Measurements from ENCODE around the gene RNF150. TPM values are rescaled to one million over a fixed set of nuclear protein-coding genes. Genes with fewer than 3 reads are reported as not detected.

The RNF150 gene
- total RNA-seq, 1 experiment from 2014 or later = 4.4 TPM

DNA sequence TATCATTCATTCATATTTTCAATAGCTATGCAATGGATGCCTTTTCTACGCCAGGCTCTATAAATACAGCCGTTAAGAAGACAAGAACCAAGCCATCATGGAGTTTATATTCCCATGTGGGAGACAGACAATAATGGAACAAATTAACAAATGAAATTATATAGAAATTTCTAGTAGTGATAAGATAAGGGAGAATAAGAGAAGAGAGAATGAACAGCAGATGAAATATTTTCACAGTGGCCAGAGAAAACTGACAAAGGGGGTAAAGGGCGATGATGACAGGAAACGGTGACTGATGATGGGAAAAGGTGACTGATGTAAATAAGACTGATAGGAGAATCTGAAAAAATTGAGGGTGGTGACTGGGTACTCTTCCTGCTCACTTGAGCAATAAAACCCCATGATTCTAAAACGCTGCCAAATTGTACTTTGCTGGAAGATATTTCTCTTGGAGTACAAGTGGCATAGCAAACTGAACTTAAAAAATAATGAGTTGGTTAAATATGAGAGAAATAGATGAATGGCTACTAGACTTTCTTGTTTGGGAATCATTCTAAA is 13.2 kb downstream of the RNF150 start:
- H3K27ac Mint-ChIP-seq = no peak overlapping the region
- Histone ChIP-seq H3K79me1 (ENCODE audit: insufficient read depth, low read depth, low read length, poor library complexity, severe bottlenecking) (no peaks in the 10 kb centered on the region), H2BK15ac (ENCODE audit: low read depth, low read length) (no peak overlapping the region), H3K14ac (ENCODE audit: insufficient read depth, low read length) (no peak overlapping the region), H3K23ac (ENCODE audit: insufficient read length, low read depth, low read length) (no peak overlapping the region), H3K4me2 (ENCODE audit: insufficient read depth, insufficient read length, low read length) (no peak overlapping the region), H2AFZ (ENCODE audit: low read length) (no peak overlapping the region), H3K4ac (ENCODE audit: low read depth, low read length) (no peak overlapping the region), H3K27me3 (ENCODE audit: insufficient read depth, low read length) (no peaks in the 10 kb centered on the region), H3K18ac (ENCODE audit: insufficient read length, low read depth, low read length) (no peak overlapping the region), H3K23me2 (ENCODE audit: insufficient read length, low read depth, low read length, poor library complexity, severe bottlenecking) (no peaks in the 10 kb centered on the region), H4K91ac (ENCODE audit: insufficient read length, low read depth, low read length) (no peak overlapping the region), H3K79me2 (ENCODE audit: insufficient read depth, low read length) (no peaks in the 10 kb centered on the region), H2BK120ac (ENCODE audit: low read depth, low read length, poor library complexity, severe bottlenecking) (no peak overlapping the region), H2BK20ac (ENCODE audit: low read depth, low read length, poor library complexity, severe bottlenecking) (no peak overlapping the region), H3K9ac (ENCODE audit: extremely low read depth, insufficient read length, low read length) (no peak overlapping the region), H4K20me1 (ENCODE audit: control insufficient read depth, insufficient read depth, insufficient read length) (no peaks in the 10 kb centered on the region), H2BK5ac (ENCODE audit: insufficient read length, low read length) (no peak overlapping the region), H2BK12ac (ENCODE audit: insufficient read length, low read depth, low read length) (no peak overlapping the region), H3K4me1 (ENCODE audit: insufficient read depth, low read length) (no peaks in the 10 kb centered on the region), H4K5ac (ENCODE audit: insufficient read length, low read depth, low read length) (no peak overlapping the region), H3K27ac (ENCODE audit: insufficient read length, low read depth, low read length) (no peak overlapping the region), H2AK5ac (ENCODE audit: insufficient read length, low read length) (no peak overlapping the region), H3K9me3 (ENCODE audit: control insufficient read depth, low read depth, low read length) (no peaks in the 10 kb centered on the region), H3T11ph (ENCODE audit: low read length) (no peak overlapping the region), H3K56ac (ENCODE audit: insufficient read length, low read depth, low read length) (no peak overlapping the region), H4K8ac (replicated peaks; ENCODE audit: insufficient read length, low read depth, low read length) (no peak overlapping the region)
- peaks cover 2% of the 10 kb centered on the region for H3K27me3 Mint-ChIP-seq (ENCODE audit: low read depth)
- no CpG with 5 or more reads among the region's 5 CpGs for WGBS (ENCODE audit: extremely low coverage, insufficient read length, low lambda C conversion rate)
- H3K36me3 Mint-ChIP-seq (ENCODE audit: insufficient read depth in 1 of 3, low read depth in 3 of 3) = peaks cover 5 to 6% (median 6%) of the 10 kb centered on the region in 3 experiments; a peak in 5 of 7 replicates
- peaks cover 7 to 8% of the 10 kb centered on the region in 2 experiments for H3K4me1 Mint-ChIP-seq
- no peak for DNase-seq
- no peak overlapping the region for H3K4me3 Mint-ChIP-seq
- peaks cover 9 to 10% of the 10 kb centered on the region in 2 experiments; a peak in 4 of 5 replicates for H3K9me3 Mint-ChIP-seq
- TF ChIP-seq, protein P1, sequence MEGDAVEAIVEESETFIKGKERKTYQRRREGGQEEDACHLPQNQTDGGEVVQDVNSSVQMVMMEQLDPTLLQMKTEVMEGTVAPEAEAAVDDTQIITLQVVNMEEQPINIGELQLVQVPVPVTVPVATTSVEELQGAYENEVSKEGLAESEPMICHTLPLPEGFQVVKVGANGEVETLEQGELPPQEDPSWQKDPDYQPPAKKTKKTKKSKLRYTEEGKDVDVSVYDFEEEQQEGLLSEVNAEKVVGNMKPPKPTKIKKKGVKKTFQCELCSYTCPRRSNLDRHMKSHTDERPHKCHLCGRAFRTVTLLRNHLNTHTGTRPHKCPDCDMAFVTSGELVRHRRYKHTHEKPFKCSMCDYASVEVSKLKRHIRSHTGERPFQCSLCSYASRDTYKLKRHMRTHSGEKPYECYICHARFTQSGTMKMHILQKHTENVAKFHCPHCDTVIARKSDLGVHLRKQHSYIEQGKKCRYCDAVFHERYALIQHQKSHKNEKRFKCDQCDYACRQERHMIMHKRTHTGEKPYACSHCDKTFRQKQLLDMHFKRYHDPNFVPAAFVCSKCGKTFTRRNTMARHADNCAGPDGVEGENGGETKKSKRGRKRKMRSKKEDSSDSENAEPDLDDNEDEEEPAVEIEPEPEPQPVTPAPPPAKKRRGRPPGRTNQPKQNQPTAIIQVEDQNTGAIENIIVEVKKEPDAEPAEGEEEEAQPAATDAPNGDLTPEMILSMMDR (conservative IDR thresholded peaks at IDR 0.05) = no peak
